HG02885 (cell line): ENCODE measurements around the gene CTU1.
A peak's percentile ranks its signal among the peaks of the same experiment; 100 is the strongest.
"Not testable (repeated sequence)": the region's sequence is repeated elsewhere in the genome, so short reads cannot be mapped to it uniquely, and the experiment has no call there.

Source experiments
- ATAC-seq: cut with Tn5 transposase; IDR thresholded peaks from one replicate; pipeline ENCODE4 v1.9.1; 2021; ENCODE audit warnings: mild to moderate bottlenecking; ENCODE audit not compliant: unreplicated experiment, poor library complexity

Gene CTU1

DNA sequence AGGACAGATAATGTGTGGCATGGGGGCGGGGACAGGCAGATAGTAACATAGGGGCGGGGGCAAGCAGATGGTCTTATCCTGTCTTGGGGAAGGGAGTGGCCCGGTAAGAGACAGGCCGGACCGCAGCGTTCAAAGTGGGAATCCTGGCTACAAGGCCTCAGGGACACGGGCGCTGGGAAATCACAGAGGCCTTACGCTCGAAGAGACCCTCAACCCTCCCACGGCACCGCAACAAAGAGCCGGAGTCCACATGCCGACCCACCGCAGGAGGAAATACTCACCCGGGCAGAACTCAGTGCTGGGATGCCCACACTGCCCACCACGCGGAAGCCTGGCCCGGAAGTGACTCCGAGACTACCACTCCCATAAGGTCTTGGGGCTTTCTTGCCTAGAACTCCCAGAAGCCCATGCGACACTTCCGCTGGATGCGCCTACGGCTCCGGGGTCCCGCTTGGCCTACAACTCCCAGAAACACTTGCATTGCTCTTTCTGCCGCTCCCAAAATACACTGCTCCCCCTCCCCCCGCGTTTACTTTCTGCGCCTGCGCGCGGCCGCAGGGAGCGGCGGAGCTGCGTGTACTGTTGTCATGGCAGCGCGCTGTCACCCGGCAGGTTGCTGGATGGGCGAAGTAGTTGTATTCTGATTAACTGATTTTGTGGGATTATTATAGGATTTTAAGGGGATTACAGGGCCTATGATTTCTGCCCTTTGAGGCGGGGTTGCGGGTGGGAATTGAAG, at the start of gene CTU1:
Gene CTU1, minus strand, starts transcription at position 344 of the 739 bp plus-strand sequence. CDS start 3,840 bp downstream, outside the sequence.
- peak; percentile 96 for ATAC-seq

DNA sequence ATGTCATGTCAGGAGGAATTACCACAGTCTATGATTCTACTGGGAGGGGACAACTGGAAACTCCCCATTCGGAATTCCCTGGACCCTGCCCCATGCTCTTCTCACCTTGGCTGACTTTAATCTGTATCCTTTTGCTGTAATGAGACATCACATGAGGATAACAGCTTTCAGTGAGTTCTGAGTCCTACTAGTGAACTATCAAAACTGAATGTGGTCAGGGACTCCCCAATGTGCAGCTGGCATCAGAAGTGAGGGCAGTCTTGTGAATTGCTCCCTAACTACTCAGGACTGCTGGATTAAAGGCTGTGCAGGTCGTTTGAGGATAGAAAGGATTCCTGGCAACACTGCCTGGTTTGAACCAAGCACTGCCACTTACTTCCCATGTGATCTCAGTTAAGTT, 49.1 kb upstream of the CTU1 start:
- ATAC-seq: no peak

DNA sequence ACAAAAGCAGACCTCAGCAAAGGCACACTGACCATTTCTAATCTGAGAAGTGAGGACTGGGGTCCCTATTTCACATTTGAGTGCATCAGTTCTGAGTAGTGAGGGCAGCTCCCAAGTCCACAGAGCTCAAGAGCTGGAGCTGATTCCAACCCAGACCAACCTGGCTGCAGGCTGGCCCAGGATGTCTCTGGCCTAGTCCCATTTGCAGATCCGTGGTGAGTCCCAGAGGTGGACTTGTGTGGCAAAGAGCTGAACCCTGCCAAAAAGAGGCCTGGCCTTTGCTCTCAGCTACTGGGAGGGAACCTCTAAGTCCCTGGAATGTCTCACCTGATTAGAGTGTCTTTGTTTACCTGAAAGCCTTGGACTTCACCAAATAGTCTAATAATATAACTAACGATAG, 48.5 kb upstream of the CTU1 start:
- no peak for ATAC-seq

DNA sequence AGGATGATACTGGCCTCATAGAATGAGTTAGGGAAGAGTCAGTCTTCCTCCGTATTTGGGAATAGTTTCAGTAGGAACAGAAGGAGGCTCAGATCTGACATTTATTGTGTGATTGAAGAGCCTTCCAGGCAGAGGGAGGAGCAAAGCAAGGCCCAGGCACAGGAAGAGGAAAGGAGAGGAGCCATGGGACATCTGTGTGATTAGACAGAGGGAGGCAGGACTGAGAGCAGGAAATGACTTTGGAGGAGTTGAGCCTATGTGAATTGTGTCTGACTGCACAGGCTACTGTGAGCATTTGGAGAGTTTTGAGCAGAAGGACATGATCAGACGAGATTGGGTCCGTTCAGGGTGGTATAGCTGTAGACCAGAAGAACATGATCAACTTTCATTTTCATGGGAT, 42.4 kb upstream of the CTU1 start:
- no peak for ATAC-seq

DNA sequence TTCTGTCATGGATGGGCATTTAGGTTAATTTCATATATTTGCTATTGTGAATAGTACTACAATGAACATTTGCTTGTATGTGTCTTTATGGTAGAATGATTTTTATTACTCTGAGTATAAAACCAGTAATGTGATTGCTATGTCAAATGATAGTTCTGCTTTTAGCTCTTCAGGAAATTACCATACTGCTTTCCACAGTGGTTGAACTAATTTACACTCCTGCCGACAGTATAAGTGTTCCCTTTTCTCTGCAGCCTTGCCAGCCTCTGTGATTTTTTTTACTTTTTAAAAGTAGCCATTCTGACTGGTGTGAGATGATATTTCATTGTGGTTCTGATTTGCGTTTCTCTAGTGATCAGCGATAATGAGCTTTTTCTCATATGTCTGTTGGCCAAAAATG, 40.4 kb upstream of the CTU1 start:
- no peak for ATAC-seq

DNA sequence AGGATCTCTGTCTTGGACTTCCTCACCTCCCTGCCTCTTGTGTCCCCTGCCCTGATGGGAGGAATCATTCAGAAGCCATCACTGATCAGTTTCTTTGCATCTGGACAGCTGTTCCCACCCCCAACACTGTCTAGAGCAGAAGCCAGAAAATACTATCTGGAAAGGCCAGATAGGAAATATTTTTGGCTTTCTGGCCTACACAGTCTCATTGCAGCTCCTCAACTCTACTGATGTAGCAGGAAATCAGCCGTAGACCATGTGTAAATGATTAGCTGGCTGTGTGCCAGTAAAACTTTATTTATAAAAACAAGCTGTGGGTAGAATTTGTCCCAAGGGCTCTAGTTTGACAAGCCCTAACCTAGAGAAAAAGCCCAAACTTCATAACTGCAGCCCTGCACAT, 39.5 kb upstream of the CTU1 start:
- ATAC-seq: no peak

DNA sequence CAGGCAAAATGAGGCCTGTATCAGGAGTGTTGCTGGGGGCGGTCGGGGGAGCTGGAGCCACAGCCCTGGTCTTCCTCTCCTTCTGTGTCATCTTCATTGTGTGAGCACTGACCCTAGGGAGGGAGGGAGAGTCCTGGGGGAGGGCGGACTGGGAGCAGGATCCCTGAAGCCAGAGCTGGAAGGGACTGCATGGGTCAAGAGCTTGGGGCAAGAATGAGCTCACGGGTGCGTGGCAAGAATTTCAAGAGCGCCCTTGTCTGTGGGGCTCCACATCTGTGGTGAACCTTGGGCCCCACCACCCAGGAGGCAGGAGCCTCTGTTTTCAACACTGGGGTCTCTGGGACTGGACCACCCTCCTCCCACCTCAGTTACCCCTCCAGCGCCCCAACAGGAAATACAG, 38.5 kb upstream of the CTU1 start:
- ATAC-seq: no peak

DNA sequence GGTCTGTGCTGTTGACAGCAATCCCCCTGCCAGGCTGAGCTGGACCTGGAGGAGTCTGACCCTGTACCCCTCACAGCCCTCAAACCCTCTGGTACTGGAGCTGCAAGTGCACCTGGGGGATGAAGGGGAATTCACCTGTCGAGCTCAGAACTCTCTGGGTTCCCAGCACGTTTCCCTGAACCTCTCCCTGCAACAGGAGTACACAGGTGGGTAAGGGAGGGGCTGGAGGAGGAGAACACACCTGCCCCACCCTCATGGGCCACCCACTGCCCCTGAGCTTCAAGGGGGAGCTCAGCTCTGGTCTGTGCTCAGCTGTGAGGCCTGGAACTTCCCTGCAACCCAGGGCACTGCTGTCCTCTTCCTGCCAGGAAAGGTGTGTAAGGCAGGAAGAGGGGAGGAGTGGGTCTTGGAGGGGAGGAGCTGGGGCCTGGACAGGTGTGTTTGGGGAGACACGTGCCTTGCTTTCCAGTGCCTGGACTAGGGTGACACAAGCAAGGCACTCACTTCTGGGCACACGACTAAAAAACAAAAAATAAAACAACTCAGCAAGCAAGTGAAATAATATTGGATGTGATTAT, 37.8 kb upstream of the CTU1 start:
- ATAC-seq: no peak

DNA sequence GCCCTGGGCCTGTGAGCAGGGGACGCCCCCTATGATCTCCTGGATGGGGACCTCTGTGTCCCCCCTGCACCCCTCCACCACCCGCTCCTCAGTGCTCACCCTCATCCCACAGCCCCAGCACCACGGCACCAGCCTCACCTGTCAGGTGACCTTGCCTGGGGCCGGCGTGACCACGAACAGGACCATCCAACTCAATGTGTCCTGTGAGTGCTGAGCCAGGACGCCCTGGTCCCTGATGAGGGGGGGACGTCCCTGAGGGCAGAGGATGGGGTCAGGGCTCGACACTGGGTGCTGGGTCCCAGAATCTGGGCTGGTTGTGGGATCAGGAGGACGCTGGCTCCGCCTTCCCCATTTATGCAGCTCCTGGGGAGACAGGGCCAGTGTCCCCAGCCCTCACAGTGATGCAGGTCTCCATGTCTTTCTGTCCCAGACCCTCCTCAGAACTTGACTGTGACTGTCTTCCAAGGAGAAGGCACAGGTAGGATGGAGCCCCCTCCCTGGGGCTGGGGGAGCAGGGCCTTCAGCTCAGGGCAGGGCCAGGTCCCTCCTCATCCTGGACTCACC, 36.4 kb upstream of the CTU1 start:
- ATAC-seq: no peak

DNA sequence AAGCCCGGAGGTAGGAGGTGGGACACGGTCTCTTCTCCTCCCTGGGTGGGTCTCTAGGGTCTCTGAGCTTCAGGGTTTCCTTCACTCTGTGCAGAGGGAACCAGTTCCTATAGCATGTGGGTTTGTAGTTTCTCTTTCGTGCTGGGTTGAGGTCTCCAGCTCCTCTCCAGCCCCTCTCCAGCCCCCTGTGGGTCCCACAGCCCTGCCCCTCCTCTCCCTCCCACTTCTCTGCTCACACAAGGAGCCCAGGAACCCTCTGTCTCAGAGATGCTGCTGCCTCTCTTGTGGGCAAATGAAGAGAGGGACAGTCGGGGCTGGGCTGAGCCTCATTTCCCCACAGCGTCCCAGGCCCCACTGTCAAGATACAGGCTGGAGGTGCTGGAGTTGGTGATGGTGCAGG, 35.3 kb upstream of the CTU1 start:
- ATAC-seq: no peak

DNA sequence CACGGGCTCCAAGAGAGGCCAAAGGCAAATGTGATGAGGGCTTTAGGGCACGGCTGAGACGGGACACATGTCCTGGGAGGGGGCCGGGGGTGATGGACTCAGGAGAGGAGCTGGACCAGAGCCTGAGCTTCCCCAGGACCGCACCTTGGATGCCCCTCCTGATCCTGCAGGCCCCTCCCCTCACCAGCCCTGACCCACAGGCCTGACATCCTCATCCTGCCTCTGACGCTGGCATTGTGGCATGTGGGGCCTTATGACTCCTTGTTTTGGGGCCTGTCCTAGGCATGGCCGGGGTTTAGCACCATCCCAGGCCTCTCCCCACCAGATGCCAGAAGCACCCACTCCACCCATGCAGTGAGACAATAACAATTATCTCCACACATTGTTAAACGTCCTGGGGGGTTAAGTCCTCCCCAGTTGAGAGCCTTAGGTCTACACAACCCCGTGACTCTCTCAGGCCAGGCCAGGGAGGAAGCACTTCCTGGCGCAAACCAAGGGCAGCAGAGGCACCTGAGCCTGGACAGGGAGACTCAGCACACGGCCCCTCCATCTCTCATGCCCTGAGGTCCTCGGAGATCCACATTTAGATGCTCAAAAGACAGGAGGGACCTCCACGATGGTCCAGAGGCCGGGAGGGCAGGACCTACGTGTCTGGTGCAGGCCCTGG, 34.7 kb upstream of the CTU1 start:
- ATAC-seq: not testable (repeated sequence)

DNA sequence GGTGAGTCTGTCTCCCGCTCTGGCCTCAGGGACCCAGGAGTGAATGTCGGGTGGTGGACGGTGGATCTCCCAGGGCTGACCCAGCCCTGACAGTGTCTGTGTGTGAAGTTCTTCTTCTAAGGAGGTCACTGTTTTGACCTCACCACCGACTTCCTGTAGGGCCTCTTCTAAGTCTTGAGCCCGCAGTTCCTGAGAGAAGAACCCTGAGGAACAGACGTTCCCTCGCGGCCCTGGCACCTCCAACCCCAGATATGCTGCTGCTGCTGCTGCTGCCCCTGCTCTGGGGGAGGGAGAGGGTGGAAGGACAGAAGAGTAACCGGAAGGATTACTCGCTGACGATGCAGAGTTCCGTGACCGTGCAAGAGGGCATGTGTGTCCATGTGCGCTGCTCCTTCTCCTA, 33.9 kb upstream of the CTU1 start, which contains the start of gene SIGLEC7:
Gene SIGLEC7, plus strand, starts transcription at position 183 of the 400 bp plus-strand sequence. Its CDS starts 69 bp downstream, at position 252.
- no peak for ATAC-seq

DNA sequence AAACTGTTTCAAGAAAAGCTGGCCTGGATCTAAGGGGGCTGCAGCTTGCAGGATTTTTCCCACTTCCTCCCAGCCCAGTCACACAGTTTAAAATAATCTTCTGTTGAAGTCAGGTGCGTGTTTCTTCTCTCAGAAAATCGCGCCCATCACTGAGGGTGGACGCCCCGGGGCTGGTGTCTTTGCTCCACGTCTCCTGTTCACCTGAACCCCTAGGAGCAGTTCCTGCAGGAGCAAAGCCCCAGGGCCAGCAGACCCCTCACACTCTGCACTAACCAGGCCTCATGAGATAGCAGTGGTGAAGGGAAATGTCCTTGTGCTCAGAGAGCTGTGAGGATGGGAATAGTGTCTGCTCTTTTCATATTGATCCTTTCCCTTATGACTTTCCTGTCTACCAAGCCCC, 33.0 kb upstream of the CTU1 start:
- no peak for ATAC-seq

DNA sequence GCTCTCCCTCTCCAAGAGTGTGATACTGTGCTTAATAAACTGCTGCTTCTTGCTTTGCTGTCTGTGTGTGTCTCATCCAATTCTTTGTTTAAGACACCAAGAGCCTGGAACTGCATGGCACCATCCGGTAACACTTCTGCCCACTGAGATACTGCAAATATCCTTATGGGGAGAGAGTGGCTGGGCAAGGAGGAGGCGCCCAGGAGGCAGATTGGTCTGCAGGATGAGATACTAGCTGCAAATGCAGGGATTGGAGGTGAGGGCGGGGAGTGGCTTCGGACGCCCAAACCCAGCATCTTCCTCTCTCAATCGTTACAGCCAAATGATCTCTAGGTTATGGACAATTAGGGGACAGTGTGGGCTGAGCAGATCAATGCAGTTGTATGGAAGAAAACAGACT, 32.2 kb upstream of the CTU1 start:
- no peak for ATAC-seq

DNA sequence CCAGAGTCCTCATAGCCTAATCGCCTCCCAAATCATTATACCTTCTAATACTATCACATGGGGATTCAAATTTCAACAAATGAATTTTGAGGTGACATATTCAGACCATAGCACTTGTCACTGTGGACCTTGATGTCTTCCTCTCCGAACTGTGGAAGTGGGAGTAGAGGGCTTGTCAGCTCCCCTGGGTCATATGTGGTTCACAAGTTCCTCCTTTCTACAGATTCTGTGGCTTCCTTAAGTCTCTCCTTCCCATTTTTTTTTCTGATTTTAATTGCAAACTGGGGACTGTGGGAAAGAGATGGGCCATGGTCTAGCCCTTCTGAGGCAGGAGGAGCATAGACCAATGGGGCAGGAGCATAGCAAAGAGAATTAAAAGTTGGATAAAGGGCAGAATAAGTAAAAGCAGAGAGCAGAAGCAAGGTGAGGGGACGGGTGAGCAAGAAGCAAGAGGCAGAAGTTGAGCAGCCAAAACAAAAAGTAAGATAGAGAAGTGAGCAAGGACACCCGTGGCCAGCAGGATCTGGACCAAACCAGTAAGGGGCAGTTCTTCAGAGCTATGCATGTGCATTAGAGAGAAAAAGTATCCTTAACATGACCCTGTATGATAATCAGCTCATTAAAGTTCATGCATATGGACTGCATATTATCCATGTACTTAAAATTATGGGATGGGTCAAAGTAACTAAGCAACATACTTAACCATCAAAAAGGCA, 31.2 kb upstream of the CTU1 start:
- no peak for ATAC-seq

DNA sequence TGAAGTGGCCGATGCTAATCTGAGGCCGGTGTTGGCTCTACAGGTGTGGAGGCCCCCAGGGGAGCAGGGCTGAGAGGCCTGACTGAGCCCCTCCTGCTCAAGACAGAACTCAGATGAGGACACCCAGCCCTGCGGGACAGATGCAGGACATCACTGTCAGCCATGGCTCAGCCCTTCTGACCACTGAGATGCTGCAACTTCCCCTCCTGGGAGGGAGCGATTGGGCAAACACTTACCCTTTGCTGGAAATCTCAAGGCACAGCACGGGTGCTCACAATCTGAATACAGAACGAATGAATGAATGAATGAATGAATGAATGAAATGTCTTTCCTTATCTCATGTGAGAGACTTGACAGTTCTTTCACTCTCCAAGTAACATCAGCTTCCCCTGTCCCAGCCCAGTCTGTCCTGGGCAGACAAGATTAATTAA, 30.4 kb upstream of the CTU1 start:
- ATAC-seq: no peak

DNA sequence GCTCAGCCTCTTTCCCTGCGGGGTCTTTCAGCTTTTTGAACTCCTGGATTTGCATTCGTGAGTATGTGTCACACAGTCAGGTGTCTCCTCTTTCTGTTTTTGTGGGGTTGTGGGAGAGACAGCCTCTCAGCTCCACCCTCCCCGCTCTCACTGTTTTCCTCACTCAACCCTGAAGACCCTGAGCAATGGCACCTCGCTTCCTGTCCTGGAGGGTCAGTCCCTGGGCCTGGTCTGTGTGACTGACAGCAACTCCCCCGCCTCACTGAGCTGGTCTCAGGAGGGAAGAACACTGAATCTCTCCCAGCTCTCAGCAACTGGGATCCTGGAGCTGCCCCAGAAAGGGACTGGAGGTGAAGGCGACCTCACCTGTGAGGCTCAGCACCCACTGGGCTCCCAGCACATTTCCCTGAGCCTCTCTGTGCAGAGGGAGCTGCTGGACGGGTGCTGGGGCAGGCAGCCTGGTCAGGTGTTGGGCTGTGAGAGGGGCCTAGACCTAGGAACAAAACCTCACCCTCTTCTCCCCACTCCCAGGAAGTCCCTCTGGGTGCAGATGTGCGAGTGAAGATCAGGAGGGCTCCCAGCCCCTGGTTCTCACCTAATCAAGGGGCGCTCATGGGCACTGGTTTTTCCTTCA, 29.7 kb upstream of the CTU1 start:
- ATAC-seq: no peak

DNA sequence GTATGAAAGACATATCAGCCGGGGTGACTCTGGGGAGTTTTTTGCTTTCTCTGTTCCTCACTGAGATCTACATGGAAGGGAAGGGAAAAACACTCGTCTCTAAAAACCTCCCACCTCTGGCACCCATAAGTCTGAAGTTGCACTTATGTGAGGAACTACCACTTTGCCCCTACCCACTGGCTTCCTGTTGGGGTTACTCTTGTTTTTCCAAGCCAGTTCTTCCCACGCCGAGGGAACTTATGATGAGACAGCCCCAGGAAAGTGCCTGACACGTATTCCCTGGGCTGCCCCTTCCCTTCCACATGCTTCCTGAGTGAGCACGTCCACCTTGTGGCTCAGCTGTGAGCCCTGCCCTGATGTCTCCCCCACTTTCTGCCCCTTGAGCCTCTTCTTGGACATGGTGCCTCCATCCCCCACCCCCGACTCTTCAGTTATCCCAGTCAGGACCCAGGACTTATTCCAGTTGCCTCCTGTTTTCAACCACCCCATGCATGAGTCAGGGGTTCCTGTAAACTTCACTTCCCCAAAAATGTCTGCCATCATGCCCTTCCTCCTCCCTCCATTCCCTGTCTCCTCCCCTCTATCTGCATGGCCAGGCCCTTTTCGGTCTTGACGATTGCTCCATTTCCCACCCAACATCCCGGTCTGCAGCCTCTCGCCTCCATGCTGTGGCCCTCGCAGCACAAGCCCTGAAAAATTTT, 28.8 kb upstream of the CTU1 start:
- ATAC-seq: no peak

DNA sequence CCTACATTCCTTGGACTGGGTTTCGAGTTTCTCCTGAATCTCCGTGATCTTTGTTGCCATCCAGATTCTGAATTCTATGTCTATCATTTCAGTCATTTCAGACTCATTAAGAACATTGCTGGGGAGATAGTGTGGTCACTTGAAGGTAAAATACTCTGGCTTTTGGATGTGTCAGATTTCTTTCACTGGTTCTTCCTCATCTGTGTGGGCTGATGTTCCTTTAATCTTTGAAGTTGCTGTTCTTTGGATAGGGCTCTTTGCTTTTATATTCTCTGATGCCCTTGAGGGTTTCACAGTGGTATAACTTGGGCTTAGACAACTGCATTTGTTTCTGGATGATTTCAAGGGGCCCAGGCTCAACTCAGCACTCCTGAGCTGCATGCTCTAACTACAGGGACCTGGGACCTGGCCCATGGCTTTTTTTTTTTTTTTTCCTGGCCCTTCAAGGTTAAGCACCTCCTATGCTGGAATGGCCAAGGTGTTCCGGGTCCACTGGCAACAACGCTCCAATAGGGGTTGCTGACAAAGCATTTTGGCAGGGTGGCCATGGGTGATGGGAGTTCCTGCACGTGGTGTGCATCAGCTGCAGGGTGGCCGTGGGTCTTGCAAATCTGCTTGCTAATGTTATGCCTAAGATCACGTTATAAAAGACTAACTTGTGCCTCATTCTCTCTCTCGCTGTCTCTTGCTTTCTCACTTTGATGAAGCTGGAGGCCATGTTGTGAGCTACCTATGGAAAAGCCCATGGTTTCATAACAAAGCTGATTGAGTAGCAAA, 28.0 kb upstream of the CTU1 start:
- no peak for ATAC-seq
